Suppressor macrophage (primary cell): ENCODE data around the gene SLIT1.
"Not testable (repeated sequence)": the region's sequence is repeated elsewhere in the genome, so short reads cannot be mapped to it uniquely, and the experiment has no call there.

Experiments used
- DNase-seq, 4 experiments: peaks; one replicate each; pipeline ENCODE4 v3.0.0-alpha.2; 2020 to 2022

Gene SLIT1

DNA sequence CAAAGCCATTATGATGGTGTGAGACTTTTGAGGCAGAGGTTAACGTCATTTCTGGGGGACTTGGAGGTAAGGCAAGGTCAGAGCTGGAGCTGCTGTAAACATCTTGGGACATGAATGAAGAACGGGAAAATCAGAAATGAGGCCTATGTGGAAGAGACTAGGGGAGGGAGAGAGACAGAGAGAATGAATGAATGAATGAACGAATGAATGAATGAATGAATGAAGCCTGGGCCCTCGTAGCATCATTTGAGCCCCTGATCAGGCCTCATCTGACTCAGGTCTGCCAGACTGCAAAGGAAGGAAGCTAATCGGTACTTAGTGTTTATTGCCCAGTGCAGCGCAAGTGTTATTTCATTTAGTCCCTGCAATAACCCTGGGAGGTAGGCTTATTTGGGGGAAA lies 79.6 kb downstream of the SLIT1 start:
- no peak for DNase-seq

DNA sequence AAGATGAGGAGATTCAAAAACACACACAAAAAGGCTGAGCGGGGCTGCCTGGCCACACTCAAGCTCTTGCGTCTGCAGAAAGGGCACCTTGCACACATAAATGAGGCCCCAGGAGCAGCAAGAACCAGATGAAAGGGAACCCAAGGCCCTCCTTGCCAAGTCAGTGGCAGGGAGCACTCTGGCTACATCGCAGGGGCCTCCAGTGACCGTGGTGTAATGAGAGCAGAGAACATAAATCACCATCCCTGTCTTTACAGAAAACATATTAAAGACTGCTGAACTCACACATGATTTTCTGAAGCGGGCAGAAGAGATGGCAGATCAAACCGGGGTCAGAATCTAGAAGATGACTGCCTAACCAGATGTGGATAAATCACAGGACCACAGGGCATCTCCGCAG lies 80.5 kb downstream of the SLIT1 start:
- no peak for DNase-seq

DNA sequence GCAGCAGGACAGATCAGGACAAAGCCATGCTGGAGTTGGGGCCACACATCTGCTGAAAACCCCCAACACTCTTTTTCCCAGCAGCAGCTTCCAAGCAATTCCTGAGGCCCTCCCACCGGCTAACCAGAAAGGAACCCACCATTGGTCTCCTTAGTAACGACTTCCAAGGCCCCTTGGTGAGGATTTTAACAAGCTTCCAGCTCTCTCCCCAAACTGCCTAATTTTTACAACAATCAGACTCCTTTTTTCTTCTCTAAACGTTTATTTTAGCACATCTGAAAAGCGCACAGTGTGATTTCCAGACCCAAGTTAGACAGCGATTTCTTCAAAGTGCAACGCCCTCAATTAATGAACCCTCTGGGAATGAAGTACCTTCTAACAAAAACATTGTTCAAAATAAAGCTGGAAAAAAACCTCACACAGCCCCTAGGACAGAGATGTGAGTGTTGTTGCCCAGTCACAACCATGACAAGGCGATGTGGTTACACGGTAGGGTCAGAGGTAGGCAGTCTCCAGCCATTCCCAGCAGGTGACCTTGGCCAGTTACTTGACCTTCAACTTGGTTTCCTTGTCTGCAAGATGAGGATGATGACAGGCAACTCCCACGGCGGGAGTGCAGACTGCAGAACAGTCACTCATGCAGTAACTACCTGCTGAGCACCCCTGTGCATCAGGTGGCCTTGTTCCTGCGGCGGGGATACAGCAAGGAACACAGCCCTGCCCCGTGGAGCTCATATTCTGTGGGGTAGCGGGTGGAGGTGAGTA lies 82.3 kb downstream of the SLIT1 start:
- no peak for DNase-seq

DNA sequence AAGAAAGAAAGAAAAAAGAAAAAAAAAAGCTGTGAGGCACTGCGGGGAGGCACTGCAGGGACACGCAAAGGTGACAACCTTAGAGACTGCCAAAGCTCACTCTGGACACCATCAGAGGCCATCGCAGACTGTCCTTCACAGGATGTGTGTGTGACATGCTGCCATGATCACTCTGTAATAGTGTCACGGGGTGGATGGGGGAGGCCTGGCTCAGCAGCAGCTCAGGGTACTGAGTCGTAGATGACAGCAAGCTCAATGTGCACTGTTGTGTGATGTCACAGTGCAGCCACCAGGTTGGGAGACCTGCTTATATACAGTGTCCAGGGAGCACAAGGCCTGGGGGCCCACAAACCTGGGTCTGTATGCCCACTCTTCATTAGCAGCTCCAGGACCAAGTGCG lies 83.3 kb downstream of the SLIT1 start:
- DNase-seq: no peak

DNA sequence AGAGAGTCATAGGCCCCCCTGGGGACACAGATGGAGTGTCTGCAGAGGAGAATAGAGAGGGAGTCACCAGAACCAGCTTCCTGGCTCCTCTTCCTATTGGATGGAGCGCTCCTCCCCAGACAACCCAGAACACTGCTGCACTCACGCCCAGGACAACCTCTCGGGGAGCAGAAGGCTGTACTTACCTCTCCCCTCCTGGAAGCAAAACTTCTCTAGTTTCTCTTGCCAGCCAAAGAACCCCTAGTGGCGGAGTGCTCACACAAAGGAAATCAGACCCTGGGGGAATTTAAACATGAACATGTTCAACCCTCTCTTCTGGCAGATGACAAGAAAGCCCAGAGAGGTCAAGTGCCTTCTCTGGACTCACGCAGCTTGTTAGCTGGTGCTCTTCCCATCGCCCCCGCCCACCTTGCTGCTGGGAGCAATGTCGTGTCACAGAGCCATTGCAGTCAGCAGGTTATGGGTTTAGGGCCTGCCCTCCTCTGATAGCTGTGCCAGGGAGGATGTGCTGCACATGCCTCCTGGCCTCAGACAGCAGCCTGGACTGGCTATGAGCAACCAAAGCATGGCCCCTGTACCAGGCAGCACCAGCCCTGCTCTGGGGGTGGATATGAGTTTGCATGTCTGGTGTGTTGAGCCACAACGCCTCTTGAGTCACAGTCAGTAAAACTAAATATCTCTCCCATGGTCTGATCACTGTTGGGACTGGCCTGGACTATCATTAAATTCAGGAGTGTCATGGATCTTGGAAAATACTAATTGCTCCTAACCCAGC lies 84.4 kb downstream of the SLIT1 start:
- no peak for DNase-seq

DNA sequence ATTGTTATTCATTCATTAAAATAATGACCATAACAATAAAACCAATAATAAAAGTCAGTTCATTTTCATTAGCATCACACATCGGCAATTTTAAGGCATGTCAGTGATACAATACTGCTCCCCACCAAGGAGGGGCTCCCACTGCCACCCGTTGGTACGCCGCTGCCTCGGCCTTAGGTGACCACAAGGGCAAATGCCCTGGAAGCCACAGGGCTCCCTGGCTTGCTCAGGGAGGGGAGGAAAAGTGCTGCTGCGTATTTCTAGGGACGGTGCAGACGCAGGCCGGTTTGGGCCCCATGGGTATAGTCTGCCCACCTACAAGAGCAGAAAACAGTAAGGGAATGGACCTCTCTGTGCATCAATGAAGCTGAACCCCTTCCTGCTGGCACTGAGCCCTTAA lies 85.1 kb downstream of the SLIT1 start:
- no peak for DNase-seq

DNA sequence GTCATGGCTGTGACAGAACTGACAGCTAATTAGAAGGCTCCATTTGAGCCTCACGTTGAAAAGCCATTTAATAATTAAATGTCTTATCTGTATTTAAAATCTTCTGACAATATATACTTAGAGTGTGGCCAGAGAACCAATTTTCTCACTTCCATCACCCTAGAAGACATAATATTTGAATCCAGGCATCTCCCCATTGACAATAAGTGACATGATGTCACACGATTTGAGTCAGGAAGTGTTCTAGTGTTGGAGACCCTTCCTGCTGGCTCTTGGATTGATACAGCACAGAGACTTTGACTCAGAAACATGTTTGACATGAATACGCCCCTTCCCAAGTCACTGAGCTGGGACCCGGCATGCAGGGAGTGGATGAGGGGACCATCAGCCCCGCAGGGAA lies 85.9 kb downstream of the SLIT1 start:
- no peak for DNase-seq

DNA sequence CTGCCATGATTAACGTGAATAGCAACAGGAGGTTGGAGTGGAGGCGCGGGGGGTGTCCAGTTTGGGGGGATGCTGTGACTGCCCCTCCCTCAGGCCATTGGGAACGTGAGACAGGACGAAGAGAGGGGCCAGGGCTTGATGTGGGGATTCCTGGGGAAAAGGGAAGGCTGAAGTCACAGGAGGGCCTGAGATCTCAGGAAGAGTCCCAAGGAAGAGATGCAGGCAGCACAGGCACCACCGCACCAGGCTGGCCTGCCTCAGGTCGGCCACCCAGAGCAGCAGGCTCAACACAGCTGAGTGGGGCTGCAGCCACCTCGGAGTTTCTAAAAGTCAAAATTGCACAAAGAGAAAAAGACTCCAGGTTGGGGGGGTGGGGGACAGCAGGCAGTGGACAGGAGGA lies 86.7 kb downstream of the SLIT1 start:
- no peak for DNase-seq

DNA sequence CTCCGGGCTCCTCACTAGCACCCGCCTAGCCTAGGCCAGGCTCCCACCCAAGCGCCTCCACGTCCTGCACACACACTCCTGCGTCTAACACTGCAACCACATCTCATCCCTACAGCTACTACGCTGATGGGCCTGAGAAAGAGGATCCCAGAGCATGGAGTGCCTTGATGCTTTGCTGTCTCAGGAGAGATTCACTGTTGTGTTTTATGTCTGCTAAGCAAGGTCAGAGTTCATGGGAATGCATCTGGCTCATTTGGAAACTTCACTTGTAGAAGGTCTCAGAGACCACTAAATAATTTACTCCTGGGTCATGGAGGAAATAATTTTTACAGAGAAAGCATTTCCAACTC lies 88.7 kb downstream of the SLIT1 start:
- DNase-seq: no peak

DNA sequence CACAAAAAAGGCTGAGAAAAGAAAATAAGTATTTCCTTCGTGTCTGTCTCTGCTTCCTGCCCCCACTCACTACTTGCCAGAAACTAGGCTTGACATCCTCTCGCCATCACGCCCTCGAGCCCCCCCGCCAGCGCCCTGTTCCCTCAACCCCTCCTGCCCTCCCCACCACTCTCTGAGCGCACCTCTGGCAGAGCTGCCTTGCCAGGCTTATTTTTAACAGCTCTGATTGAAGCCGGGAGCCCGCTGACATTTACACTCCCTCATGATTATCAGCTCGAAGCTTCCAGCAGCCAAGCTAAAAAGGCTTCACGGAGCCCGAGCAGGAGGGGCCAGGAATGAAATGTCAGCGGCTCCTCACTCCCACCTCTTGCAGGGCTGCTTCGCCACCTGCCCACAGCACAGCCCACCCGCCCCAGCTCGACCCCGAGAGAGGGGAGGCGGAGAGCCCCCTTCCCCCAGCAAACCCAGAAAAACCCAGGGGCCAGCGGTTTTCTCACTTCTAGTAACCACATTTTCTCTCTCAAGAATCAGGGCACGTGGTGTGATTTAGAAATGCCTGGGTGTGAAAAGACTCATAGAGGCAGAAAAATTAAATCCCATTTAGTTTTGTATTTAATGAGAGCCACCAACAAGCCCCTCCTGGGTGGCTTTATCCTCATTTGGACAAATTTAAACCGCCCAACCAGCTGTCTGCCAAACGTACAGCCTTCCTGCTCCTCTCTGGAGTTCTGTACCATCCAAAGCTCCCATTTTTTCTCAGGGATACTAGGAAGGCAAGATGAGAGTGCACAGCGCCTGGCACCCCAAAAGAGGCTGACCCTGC lies 89.3 kb downstream of the SLIT1 start:
- no peak for DNase-seq

DNA sequence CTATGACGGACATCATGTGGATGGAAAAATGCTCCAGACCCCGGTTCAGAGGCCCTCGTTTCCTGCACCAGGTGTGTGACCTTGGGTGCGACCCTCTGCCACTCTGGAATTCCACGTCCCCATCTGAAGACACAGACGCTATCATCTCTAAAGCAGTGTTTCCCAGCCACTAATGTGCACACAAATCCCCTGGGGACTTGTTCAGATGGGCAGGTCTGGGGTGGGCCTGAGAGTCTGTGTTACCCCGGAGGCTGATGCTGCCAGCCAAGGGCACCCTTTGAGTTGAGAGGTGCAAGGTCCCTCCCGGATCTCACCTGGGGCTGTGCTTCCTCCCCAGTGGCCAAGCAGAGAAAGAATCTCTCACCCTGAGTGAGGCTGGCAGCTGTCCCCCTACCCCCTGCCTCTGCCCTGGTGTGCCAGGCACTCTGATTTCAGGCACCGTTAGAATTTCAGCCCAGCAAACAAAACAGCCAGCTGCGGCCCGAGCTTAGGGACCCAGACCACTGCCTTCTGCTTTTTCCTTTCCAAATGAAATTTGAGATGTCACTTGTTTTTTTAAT lies 90.0 kb downstream of the SLIT1 start:
- no peak for DNase-seq

DNA sequence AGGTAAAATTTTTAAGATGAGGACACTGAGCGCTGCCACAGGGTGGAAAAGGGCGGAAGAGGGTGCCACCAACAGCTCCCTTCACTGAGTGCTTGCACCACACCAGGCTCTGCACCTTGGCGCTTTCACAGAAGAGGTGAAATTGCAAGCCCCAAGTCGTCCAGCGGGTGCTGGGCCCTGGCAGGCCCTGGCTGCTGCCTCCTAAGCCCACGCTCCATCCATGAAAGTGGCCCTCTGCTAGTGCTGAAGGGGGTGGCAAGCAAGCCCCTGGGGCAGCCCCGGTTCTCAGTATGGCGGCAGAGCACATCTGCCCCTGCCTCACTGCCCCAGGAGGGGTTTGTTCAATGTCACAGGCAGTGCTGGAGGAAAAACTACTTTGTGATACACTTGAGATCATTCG lies 95.1 kb downstream of the SLIT1 start:
- DNase-seq: no peak

DNA sequence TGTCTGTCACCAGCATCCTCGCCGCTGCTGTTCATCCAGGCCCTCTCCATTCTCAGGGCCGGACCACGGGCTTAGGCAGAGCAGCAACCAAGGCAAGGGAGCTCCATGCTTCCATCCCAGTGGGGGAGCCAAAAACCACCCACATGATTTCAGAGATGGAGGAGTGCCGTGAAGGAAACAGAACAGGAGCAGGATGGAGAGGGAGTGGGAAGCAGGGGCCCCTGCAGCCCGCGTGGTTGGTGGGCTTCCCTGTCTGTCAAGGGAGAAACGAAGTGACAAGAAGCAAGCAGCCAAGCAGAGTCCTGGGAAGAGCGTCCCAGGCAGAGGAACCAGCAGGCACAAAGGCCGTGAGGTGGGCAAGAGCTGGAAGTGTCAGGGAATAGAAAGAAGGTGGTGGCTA lies 95.7 kb downstream of the SLIT1 start:
- DNase-seq: no peak

DNA sequence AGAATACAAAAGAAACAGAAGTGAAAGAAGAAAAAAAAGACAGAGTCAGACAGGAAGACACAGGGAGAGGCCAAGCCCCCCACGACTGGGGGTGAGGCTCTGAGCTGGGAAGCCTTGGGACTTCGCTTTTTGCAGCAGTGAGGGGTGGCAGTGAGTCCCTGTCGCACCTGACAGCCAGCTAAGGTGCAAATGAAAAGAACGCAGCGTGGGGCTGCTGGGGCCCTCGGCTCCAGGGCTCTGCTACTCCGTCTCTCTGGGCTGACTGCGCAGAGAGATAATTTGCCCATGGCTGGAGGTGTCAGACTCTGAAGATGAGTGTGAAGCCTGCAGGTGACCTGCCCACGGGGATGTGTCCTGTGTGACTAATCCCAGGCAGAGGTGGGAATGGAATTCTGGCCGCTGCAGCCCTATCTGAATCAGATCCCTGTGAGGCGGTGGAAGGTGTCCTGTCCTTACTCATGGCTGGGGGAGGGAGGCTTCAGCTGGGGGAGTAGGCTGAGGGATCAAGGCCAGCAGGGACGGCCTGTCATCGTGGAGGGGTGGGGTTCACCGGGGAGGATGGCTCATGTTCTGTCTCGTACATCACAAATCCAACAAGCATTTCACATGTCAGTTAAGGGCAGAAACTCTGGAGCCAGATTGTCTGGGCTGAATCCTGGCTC lies 96.4 kb downstream of the SLIT1 start:
- no peak for DNase-seq

DNA sequence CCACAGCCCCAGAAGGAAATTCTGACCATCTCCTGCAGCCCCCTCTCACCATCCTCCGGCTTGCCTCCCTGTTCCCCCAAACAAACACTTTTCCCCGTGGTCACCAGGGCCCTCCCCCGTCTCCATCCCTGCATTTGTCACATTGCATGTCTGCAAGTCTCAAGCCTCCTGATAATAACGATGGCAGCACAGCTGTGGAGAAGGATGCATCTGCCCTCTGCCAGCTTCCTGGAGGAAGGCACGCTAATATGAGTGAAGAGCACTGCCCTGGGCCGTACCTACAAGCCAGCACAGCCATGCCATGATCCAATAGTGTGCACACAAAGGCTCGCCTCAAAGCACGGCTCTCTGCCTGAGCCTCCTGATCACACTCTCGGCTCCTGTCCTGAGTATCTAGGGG lies 98.5 kb downstream of the SLIT1 start:
- no peak for DNase-seq

DNA sequence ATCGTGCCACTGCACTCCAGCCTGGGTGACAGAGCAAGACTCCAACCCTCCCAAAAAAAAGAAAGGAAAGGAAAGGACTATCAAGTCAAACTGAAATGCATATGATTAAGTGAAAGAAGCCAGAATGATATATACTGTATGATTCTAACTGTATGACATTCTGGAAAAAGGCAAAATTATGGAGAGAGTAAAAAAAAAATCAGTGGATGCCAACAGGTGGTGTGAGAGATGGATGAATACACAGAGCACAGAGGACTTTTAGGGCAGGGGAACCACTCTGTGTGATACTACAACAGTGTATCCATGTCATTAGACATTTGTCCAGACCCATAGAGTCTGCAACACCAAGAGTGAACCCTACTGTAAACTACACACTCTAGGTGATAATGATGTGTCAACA lies 99.2 kb downstream of the SLIT1 start:
- DNase-seq: no peak

DNA sequence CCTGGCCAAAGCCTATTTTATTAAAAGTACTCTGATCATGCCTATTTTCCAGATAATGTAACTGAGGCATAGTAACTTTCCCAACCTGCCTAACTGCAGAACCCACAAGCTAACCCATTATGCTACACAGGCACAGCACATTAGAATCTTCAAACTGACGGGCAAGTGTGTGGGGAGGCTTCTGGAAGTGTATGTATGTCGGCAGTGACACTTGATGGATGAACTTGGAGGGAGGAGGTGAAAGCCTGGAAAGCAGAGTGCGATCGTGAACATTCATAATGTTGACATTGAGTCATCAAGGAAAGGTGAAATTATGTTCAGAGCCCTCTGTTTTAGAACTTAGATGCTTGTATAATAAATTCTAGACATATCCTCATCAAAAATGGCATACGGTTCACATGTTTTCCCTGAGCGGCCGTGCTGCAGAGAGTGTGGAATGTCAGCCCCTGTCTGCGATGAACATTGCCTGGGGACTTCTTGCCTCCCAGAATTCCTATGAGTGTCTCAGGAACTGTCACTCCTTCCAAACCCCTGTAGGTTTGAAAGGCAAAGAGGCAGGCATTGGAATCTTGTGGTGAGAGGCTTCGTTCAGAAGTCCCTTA lies 102.4 kb downstream of the SLIT1 start:
- DNase-seq: no peak

DNA sequence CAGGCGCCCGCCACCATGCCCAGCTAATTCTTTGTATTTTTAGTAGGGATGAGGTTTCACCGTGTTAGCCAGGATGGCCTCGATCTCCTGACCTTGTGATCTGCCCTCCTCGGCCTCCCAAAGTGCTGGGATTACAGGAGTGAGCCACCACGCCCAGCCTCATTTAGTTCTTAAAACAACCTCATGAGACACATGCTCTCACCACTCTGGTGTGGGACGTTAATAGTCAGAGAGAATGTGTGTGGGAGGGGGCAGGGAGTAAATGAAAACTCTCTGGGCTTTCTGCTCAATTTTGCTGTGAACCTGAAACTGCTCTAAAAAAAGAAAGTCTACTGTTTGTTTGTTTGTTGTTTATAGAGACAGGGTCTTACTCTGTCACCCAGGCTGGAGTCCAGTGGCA lies 103.2 kb downstream of the SLIT1 start:
- not testable (repeated sequence) for DNase-seq

DNA sequence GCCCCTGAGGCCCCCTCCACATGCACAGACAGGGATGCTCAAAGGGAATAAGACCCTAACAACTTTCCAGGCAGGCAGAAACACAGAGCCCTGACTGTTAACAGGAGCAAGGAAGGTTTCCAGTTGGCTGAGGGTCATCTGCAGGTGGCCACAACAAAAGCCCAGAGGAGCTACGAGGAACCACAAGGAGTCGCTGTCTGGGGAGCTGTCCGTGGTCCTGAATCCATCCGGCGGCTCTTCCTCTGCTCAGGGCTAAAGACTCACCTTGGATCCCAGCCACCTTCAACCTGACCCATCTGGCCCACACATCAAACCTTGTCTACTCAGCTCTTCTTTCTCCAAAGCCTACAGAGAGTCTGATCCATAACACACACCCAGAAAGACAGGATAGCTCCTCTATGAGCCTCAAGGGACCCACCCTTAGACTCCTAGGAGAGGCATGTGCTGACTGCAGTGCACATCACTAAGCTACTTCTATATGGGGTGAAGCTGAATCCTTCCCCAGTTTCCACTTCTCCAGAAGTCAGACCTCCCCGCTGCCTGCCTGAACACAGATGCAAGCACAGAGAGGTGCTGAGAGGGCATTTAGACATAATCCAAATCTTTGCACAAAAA lies 104.0 kb downstream of the SLIT1 start:
- DNase-seq: peak; percentile 70 to 89 (median 82)

DNA sequence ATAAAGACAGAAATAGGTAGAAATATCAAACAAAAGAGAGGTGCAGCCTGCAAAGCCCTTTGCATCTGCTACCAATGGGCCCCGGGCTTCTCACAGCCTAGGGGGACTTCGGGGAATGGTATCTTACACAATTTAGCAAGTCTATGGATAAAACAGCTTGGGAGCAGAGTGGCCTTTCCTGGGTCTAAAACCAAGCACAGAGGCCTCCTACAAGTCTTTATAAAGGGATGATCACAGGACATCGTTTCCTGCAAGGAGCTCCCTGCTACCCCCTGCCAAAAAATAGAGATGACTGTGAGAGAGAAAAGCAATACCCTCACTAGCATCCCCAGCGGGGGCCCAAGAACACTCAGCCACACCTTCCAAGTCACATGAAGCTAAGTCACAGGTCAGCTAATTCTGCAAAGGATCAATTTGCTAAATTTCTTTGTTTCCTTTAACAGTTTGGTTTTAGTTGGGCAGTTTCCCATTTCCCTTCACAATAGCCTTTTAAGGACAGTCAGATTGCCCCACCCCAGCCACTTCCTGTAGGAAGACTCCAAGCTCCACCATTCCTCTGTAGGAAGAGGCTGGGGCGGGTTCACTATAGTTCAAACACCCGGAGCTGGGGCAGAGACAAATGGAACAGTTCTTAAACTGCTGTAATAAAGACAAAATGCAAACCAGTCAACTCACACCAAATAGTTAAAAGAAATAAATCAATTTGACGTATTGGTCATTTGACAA lies 105.5 kb downstream of the SLIT1 start:
- DNase-seq: peak in 2 of 4 experiments; percentile 2 to 13

DNA sequence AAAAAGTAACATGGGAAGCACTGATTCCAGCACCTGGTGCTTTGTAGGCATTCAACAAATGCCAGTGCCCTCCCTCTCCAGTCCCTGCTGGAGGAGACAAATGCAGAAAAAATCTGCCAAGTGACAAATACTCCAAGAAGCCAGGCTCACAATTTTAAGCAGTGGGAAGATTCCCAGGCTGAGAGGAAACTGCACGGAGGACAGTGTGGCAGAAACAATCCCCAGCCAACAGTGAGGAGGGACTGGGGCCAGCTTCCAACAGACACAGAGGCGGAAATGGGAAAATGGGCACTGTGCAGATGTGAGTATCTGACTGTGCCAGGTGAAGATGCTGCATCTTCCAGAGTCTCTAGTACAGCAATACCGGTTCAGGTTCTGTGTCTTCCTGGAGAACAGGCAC lies 106.3 kb downstream of the SLIT1 start:
- no peak for DNase-seq
